ENCODE data around the gene SLC25A27.
A peak's percentile ranks its signal among the peaks of the same experiment; 100 is the strongest.

SLC25A27 gene

GRCh38 chr6:46651816-46652215, 959 bp upstream of the SLC25A27 start:
- no peak for DNase-seq

GRCh38 chr6:46652232-46652602, 558 bp upstream of the SLC25A27 start:
- DNase-seq, result no peak

GRCh38 chr6:46653439-46654195, 842 bp downstream of the SLC25A27 start:
- no peak for DNase-seq

- DNase-seq, result no peak
Observed at GRCh38 chr6:46655803-46656202, 3.0 kb downstream of the SLC25A27 start.

GRCh38 chr6:46657642-46658041, 4.9 kb downstream of the SLC25A27 start:
- no peak for DNase-seq

- DNase-seq, result no peak
Observed at GRCh38 chr6:46661483-46661882, 8.7 kb downstream of the SLC25A27 start.

- DNase-seq, result no peak
Observed at GRCh38 chr6:46667377-46667776, 14.6 kb downstream of the SLC25A27 start.

GRCh38 chr6:46674410-46674809, 21.6 kb downstream of the SLC25A27 start:
- DNase-seq, result no peak

GRCh38 chr6:46676604-46677313, 24.0 kb downstream of the SLC25A27 start:
- DNase-seq, result no peak

GRCh38 chr6:46677314-46677654, 24.5 kb downstream of the SLC25A27 start:
- DNase-seq, result no peak

GRCh38 chr6:46684771-46685170, 32.0 kb downstream of the SLC25A27 start:
- no peak for DNase-seq

GRCh38 chr6:46687619-46688097, 34.9 kb downstream of the SLC25A27 start, which contains the start of gene TDRD6:
Gene TDRD6 (plus strand): TSS chr6:46687885. CDS start chr6:46688129, 244 bp downstream.
- DNase-seq, result peak in 1 of 5 donors; percentile 1

- peak in 2 of 5 donors; percentile 1 to 7 for DNase-seq
Observed at GRCh38 chr6:46688117-46688965, 35.6 kb downstream of the SLC25A27 start.

GRCh38 chr6:46688966-46689335, 36.2 kb downstream of the SLC25A27 start:
- no peak for DNase-seq

GRCh38 chr6:46689657-46690056, 36.9 kb downstream of the SLC25A27 start:
- no peak for DNase-seq

GRCh38 chr6:46690141-46690755, 37.5 kb downstream of the SLC25A27 start:
- DNase-seq, result no peak

- no peak for DNase-seq
Observed at GRCh38 chr6:46690911-46691451, 38.2 kb downstream of the SLC25A27 start.

GRCh38 chr6:46699970-46700369, 47.2 kb downstream of the SLC25A27 start:
- DNase-seq, result no peak

- DNase-seq, result no peak
Observed at GRCh38 chr6:46704562-46704961, 51.8 kb downstream of the SLC25A27 start.

- DNase-seq, result no peak
Observed at GRCh38 chr6:46706464-46706863, 53.7 kb downstream of the SLC25A27 start.

GRCh38 chr6:46711491-46711890, 58.7 kb downstream of the SLC25A27 start:
- DNase-seq, result no peak

GRCh38 chr6:46715141-46715540, 62.4 kb downstream of the SLC25A27 start:
- no peak for DNase-seq

GRCh38 chr6:46719099-46719498, 66.3 kb downstream of the SLC25A27 start:
- DNase-seq, result no peak
